COR-L47 (cell line): Measurements from ENCODE around the gene SPINT1.

Experiments used
- DNase-seq: peaks from one replicate; lab custom pipeline; 2025; lab: John Stamatoyannopoulos, UW

The SPINT1 gene

DNA sequence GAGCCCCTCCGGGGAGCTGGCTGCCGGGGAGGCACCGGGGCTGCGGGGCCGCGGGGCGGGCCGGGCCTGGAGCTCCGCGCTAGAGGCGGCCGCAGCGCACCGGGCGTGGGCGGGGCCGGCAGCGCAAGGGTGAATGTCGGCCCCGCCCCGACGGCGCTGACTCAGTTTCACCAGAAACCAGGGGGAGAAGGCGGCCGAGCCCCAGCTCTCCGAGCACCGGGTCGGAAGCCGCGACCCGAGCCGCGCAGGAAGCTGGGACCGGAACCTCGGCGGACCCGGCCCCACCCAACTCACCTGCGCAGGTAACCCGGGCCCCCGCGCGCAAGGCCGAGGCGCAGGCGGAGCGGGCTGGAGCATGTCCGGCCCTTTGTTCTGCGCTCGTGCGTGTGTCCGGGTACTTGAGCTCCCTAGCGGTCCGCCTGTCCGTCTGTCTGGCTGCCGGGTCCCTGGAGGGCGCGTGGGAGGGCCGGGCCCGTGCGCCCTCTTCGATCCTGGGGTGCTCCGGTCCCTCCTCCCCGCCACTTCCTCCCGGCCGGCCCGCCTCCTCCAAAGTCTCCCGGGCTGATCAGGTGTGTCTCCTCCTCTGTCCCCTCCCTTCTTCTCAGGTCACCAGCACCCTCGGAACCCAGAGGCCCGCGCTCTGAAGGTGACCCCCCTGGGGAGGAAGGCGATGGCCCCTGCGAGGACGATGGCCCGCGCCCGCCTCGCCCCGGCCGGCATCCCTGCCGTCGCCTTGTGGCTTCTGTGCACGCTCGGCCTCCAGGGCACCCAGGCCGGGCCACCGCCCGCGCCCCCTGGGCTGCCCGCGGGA is at the start of gene SPINT1:
Gene SPINT1, plus strand, starts transcription at position 164 of the 811 bp plus-strand sequence. Its CDS starts 507 bp downstream, at position 671.
- peak; percentile 23 for DNase-seq

DNA sequence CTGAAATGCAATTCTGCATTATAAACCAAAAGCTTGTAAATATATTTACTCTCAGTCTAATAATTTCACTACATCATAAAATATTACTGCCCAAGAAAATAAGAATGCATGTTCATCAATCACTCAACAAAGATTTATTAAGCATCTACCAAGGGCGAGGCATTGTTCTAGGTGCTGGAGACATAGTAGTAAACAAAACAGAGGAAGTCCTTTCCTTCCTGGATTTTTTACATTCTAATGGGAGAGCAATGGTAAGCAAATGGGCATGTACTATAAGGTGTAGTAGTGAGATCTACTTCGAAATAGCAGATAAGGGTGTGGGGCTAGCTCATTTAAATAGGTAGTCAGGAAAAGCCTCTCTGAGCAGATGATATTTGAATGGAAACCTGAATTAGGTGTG is 47.8 kb upstream of the SPINT1 start:
- no peak for DNase-seq

DNA sequence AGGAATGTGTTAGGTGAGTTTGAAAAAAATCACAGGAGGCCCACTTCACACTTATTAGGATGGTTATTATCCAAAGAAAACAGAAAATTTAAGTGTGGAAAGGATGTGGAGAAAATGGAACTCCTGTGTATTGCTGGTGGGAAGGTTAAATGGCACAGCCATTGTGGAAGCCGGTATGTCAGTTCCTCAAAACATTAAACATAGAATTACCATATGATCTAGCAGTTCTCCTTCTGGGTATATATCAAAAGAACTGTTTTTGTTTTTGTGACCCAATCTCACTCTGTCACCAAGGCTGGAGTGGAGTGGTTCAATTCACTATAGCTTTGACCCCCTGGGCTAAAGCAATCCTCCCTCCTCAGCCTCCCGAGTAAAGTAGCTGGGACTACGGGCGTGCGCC is 47.3 kb upstream of the SPINT1 start:
- no peak for DNase-seq

DNA sequence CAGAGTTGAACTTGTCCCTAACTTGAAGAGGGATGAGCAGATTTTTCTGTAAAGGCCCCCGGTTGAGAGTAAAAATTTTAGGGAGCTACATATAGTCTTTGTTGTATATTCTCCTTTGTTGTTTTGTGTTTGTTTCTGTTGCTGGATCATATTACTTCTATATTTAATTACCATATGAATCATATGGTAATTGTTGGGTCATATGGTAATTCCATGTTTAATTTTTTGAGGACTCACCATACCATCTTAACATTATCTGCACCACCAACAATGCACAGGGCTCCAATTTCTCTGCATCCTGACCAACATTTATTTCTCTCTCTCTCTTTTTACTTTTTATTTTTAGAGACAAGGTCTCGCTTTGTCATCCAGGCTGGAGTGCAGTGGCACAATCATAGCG is 44.3 kb upstream of the SPINT1 start:
- DNase-seq, result no peak

DNA sequence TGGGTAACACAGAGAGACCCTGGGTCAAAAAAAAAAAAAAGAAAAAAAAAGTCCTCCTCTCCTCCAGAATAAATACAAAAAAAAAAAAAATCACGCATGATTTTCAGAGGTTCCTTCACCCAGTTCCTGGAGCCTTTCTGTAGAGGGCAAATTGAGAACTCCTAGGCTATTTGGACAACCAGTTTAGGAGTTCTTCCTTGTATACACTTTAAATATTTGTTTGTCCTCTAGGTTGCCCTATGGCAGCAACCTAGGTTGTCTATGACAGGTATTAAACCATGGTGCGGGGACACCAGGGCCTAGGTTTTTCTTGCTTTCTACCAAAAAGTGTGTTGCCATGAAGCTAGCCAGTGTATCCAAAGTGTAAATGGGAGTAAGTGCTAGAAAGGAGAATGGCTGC is 40.8 kb upstream of the SPINT1 start:
- no peak for DNase-seq

- DNase-seq, result no peak
Measured at GRCh38 chr15:40803688-40804087, 40.2 kb upstream of the SPINT1 start.

GRCh38 chr15:40806672-40807027 is 37.2 kb upstream of the SPINT1 start:
- DNase-seq, result no peak

DNA sequence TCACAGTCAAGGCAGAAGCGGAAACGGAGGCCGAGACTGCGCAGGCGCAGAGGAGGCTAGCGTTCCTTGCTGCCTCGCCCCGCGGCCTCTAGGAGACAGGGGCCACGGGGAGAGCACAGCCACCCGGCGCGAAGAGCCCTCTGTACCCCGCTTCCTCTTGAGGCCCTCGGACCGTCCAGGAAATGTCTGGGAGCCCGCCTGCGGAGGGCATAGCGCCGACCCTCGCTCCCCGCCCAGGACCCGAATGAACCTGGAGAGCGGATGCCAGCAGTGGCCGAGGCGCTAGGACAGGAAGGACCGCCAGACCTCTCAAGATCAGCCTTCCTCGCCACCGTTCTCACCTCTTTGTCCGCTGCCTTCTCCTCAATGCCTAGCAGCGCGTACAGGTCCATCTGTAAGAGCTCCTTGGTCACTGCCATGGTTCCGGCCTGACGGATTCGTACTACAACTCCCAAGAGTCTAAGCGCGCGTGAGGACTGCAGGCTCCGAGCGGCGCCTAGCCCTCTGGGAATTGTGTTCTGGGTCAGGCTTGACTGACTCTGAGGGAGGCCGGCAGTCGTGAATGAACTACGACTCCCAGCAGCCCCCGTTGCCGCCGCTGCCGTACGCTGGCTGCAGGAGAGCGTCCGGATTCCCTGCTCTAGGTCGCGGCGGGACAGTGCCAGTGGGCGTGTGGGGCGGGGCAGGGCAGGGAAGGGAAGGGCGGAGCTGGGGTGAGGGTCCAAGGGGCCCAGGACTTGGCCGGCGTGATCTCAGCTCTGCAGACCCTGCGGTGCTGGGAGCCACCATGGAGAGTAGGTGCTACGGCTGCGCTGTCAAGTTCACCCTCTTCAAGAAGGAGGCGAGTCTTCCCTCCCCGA is 36.6 kb upstream of the SPINT1 start, which contains the start of the genes DNAJC17 and ZFYVE19:
Gene DNAJC17, minus strand, starts transcription at position 446 of the 860 bp plus-strand sequence. Its CDS starts 27 bp downstream, at position 419.
Gene ZFYVE19, plus strand, starts transcription at position 62 of the 860 bp plus-strand sequence. Its CDS starts 501 bp downstream, at position 563.
- DNase-seq, result peak; percentile 95

GRCh38 chr15:40807888-40808461 is 35.9 kb upstream of the SPINT1 start:
- DNase-seq, result no peak

DNA sequence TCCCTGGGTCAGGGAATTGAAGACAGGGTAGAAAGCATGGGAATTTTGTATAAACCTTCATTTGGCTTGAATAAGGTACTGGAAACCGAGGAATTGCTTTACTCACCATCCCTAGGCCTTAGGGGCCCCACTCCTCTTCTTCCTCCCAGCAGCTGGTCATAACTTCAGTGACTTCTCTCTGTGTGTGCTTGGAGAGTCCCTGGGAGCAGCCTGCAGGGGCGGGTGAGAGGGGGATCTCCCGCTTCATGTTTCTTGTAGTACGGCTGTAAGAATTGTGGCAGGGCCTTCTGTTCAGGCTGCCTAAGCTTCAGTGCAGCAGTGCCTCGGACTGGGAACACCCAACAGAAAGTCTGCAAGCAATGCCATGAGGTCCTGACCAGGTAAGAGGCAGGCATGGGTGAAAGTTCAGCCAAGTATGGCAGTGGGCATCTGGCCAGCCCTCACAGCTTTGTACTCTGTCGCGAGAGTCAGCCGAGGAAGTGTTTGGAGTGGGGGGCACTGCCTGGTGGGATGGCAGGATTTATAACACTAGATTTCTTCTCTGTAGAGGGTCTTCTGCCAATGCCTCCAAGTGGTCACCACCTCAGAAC is 34.9 kb upstream of the SPINT1 start:
- DNase-seq, result no peak

- DNase-seq, result no peak
Measured at GRCh38 chr15:40812721-40813425, 31.0 kb upstream of the SPINT1 start.

DNA sequence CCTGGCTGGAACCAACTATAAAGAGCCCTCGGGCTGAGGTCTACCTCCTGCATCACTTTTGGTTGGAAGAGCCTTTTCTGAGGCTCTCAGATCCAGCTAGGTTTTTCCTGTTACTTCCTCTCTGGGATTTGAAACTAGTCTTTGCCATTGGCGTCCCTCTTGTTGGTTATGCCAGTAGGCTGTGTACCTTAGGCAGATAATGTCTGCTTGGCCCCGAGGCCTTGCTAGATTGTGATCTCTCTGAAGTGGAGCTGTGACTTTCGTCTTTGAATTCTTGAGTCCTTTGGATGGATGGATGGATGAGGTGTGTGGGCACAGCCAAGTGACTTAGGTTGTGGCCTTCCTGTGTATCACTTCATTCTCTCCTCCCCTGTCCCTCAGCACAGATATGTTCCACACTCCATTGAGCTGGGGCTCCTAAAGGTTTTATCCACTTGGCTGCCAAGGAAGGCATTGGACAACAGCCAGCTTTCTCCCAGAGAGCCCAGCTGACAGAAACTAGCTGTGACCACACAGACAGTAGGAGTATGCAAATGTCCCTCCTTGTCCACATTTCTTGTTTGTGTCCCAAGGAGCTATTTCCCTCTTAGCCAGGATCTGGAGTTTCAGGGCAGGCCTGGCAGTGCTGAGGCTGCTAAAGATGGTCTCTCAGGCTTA is 28.7 kb upstream of the SPINT1 start:
- DNase-seq, result no peak

GRCh38 chr15:40819048-40819447 is 24.8 kb upstream of the SPINT1 start:
- DNase-seq, result no peak

DNA sequence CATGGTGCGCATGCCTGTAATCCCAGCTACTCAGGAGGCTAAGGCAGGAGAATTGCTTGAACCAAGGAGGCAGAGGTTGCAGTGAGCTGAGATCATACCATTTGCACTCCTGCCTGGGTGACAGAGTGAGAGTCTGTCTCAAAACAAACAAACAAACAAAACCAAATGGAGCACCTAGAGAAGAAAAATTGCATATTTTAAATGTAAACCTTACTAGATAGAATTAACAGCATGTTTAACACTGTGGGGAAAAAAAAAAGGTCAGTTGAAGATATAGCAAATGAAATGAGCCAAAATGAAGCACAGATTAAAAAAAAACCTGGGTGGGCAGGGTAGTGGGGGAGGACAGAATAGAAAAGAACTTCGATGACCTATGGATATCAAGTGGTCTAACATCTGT is 22.7 kb upstream of the SPINT1 start:
- DNase-seq, result no peak

DNA sequence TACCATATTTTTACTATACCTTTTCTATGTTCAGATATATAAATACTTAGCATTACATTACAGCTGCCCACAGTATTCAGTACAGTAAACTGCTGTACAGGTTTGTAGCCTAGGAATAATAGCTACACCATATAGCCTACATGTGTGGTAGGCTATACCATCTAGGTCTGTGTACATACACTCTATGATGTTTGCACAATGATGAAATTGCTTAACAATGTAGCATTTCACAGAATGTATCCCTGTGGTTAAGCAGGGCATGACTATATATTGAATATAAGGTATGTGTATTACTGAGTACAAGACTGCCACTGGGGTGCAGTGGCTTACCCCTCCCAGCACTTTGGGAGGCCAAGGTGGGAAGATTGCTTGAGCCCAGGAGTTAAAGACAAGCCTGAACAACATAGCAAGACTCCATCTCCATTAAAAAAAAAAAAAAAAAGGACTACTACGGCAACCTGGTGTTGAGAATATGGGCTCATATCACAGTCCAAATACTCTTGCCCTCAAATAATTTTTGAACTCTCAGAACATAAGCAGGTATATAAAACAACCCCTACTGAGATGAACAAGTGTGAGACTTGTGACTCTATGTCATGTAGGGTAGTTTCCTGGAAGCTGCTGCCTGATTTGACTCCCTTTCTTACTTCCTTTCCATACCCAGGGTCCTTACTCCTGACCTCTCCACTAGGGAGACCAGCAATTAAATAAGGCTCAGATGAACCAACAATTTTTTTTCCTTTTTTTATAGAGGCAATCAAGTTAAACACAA is 20.1 kb upstream of the SPINT1 start:
- DNase-seq, result no peak

- DNase-seq, result no peak
Measured at GRCh38 chr15:40825661-40826422, 18.0 kb upstream of the SPINT1 start.

GRCh38 chr15:40826423-40827075 is 17.3 kb upstream of the SPINT1 start:
- no peak for DNase-seq

- no peak for DNase-seq
Measured at GRCh38 chr15:40828447-40829036, 15.3 kb upstream of the SPINT1 start, which contains the start of gene PPP1R14D. PPP1R14D (minus strand) TSS chr15:40828708; CDS start chr15:40828641, 67 bp downstream.
